ENCODE measurements around the gene DUSP11.
"Not testable (repeated sequence)": the region's sequence is repeated elsewhere in the genome, so short reads cannot be mapped to it uniquely, and the experiment has no call there.

Gene DUSP11

DNA sequence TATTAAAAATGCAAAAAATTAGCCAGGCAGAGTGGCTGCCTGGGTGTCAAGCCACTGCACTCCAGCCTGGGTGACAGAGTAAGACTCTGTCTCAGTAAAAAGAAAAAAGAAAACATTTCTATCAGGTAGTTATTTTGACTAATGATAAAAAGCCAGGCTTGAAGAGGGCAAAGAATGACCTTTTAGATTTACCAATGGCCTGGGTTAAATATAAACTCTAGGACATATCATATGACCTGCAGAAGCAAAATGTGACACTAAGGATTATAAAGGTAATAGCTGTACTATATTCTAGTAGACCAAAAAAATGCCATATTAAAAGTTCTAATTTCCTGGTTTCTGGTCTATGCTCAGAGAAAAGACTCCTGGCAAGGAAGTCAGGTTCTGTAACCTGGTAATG lies 32.7 kb upstream of the DUSP11 start:
- no peak overlapping the region for H3K4me3 Mint-ChIP-seq
- DNase-seq (ENCODE audit: low spot score in 2 of 2), result no peak
- peaks cover 2% of the 10 kb centered on the region for H3K27me3 Mint-ChIP-seq
- H3K36me3 Mint-ChIP-seq, result no peaks in the 10 kb centered on the region
- no peaks in the 10 kb centered on the region for H3K9me3 Mint-ChIP-seq
- H3K4me1 Mint-ChIP-seq, result no peaks in the 10 kb centered on the region
- no peak overlapping the region for H3K27ac Mint-ChIP-seq
- ATAC-seq (ENCODE audit: low read depth), result no peak

DNA sequence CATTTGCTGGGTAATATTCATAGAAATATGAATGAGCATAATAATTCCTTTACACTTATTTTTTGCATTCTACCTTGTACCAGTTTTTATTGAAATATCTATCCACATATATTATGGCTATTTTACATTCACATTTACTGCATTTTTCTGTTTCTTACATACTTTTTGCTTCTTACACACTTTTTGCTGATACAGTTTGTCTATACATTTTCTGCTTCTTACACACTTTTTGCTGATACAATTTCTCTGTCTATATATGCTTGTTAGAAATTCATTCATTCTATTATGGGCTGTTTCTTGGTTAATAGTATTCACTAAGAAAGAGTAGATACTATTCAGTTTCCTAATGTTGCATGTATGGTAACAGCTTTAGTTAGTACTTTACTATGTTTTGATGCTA lies 32.0 kb upstream of the DUSP11 start:
- Mint-ChIP-seq H3K4me1 (no peaks in the 10 kb centered on the region), H3K27me3 (peaks cover 2% of the 10 kb centered on the region), H3K27ac (no peak overlapping the region), H3K4me3 (no peak overlapping the region), H3K9me3 (no peaks in the 10 kb centered on the region), H3K36me3 (no peaks in the 10 kb centered on the region)
- DNase-seq (ENCODE audit: low spot score in 2 of 2), result no peak
- no peak for ATAC-seq (ENCODE audit: low read depth)

DNA sequence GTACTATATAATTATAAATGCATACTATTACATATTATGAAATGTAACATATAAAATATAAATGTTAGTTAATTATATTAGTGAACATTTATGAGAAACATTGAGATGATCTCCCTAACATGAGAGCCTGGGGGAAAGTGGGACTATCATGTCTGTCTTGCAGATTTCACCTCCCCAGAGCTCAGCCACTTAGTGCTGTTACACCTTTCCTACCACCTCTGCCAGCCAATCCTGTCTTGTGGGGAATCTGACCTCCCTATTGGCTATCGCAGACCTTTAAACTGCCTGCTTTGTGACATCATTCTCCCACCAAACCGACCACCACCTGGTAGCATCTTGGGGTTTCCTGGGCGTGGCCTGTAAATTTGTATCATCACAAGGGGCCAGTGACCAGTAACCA lies 4.0 kb upstream of the DUSP11 start, which contains the start of gene C2orf78:
Gene C2orf78 (plus strand): TSS at position 301 of the 400 bp plus-strand sequence. CDS start 127 bp downstream, outside the sequence.
- not testable (repeated sequence) for H3K27ac Mint-ChIP-seq; H3K36me3 Mint-ChIP-seq; DNase-seq (ENCODE audit: low spot score in 2 of 2); H3K4me1 Mint-ChIP-seq; H3K9me3 Mint-ChIP-seq; H3K4me3 Mint-ChIP-seq; H3K27me3 Mint-ChIP-seq; ATAC-seq (ENCODE audit: low read depth)

DNA sequence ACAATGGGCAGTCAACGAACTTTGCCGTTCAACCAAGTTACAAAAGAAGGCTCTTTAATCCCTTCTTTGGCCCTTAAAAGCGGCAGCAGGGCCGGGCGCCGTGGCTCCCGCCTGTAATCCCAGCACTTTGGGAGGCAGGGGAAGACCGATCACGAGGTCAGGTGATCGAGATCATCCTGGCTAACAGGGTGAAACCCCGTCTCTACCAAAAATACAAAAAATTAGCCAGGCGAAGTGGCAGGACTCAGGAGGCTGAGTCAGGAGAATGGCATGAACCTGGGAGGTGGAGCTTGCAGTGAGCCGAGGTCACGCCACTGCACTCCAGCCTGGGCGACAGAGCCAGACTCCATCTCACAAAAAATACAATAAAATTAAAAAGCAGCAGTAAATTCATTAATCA lies 3.5 kb upstream of the DUSP11 start:
- ATAC-seq (ENCODE audit: low read depth); H3K27me3 Mint-ChIP-seq; H3K27ac Mint-ChIP-seq; H3K9me3 Mint-ChIP-seq; DNase-seq (ENCODE audit: low spot score in 2 of 2); H3K4me1 Mint-ChIP-seq; H3K36me3 Mint-ChIP-seq; H3K4me3 Mint-ChIP-seq: not testable (repeated sequence)

DNA sequence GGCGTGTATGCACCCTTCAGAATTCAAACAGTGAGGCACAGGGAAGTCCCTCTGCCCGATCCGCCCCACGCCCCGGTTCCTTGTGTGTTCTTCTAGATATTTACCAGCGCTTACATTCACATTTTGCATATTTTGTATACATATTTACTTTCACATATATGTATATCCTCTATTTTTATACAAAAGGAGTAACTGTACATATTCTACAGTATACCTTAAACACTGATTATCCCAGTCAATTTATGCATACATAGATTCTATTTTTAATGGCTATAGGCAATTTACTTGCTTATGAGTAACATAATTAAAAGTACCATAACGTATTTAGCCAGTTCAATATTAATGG lies 307 bp upstream of the DUSP11 start:
- H3K27ac Mint-ChIP-seq, result peak overlapping the region; percentile 97

DNA sequence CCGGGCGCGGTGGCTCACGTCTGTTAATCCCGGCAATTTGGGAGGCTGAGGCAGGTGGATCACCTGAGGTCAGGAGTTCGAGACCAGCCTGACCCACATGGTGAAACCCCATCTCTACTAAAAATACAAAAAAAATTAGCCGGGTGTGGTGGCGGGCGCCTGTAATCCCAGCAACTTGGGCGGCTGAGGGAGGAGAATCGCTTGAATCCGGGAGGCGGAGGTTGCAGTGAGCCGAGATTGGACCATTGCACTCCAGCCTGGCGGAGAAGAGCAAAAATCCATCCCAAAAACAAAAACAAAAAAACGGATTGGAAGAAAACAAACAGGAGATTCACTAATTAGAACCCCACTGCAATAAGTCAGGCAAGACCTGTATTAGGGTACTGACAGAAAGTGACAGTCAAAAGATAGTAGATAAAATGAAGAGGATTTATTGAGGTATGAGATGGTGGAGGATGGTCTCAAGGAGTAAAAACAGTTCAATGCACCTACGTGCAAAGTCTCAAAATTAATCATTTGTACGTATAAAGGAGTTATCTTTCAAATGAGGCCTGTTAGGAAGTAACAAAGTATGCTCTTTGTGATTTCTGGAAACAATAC lies 936 bp downstream of the DUSP11 start:
- H3K27ac Mint-ChIP-seq, result peak overlapping the region; percentile 97
- H3K36me3 Mint-ChIP-seq, result peaks cover 15% of the 10 kb centered on the region
- not testable (repeated sequence) for H3K9me3 Mint-ChIP-seq; H3K27me3 Mint-ChIP-seq; ATAC-seq (ENCODE audit: low read depth); DNase-seq (ENCODE audit: low spot score in 2 of 2)
- peaks cover 16% of the 10 kb centered on the region for H3K4me1 Mint-ChIP-seq
- peak overlapping the region; percentile 97 for H3K4me3 Mint-ChIP-seq

More for the DNA sequence above, 307 bp upstream of the DUSP11 start:
- Mint-ChIP-seq H3K4me3 (peak overlapping the region; percentile 97), H3K27me3 (peaks cover 2% of the 10 kb centered on the region), H3K4me1 (peaks cover 16% of the 10 kb centered on the region), H3K9me3 (no peaks in the 10 kb centered on the region), H3K36me3 (peaks cover 9% of the 10 kb centered on the region)
- ATAC-seq (ENCODE audit: low read depth) (no peak), DNase-seq (ENCODE audit: low spot score in 2 of 2) (no peak)

DNA sequence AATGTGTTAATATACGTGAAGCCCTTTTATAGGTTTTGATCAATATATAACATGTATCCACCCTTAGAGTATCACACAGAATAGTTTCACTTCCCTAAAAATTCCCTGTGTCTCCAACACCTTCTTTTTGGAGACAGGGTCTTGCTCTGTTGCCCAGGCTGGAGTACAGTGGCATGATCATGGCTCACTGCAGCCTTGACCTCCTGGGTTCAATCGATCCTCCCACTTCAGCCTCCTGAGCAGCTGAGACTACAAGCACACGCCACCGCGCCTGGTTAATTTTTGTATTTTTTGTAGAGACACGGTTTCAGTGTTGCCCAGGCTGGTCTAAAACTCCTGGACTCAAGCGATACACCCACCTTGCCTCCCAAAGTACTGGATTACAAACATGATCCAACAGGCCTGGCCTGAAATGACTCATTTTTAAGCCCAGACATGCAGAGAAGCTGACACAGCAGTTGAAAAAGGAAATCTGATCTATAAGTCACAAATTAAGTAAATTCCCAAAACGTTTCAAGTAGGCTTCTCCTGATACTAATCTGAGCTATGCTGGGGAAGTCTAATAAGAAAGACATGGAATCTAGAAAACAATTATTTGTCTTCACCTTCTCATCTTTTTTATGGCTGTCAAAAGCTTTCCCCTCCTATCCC lies 2.9 kb downstream of the DUSP11 start:
- Mint-ChIP-seq H3K27me3 (no peaks in the 10 kb centered on the region), H3K36me3 (peaks cover 24% of the 10 kb centered on the region), H3K4me1 (peaks cover 16% of the 10 kb centered on the region), H3K9me3 (no peaks in the 10 kb centered on the region), H3K27ac (peak overlapping the region; percentile 35), H3K4me3 (no peak overlapping the region)
- ATAC-seq (ENCODE audit: low read depth) (no peak), DNase-seq (ENCODE audit: low spot score in 2 of 2) (no peak)

DNA sequence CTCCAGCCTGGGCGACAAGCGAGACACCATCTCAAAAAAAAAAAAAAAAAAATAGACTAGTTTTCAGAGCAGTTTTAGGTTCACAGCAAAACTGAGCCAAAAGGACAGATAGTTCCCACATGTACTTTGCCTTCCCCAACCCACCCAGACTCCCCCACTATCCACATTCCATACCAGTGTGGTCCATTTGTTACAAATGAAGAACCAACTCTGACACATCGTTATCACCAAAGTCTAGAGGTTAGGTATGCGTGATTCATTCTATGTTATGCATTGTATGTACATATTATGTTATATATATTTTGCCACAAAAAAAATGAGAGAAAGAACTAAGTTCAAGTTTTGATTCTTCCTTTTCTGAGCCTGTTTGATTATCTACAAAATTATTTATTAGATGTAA lies 3.5 kb downstream of the DUSP11 start:
- no peaks in the 10 kb centered on the region for H3K9me3 Mint-ChIP-seq
- no peak overlapping the region for H3K27ac Mint-ChIP-seq
- no peak for DNase-seq (ENCODE audit: low spot score in 2 of 2)
- H3K36me3 Mint-ChIP-seq, result peaks cover 26% of the 10 kb centered on the region
- H3K27me3 Mint-ChIP-seq, result no peaks in the 10 kb centered on the region
- no peak overlapping the region for H3K4me3 Mint-ChIP-seq
- H3K4me1 Mint-ChIP-seq, result peaks cover 16% of the 10 kb centered on the region
- no peak for ATAC-seq (ENCODE audit: low read depth)

DNA sequence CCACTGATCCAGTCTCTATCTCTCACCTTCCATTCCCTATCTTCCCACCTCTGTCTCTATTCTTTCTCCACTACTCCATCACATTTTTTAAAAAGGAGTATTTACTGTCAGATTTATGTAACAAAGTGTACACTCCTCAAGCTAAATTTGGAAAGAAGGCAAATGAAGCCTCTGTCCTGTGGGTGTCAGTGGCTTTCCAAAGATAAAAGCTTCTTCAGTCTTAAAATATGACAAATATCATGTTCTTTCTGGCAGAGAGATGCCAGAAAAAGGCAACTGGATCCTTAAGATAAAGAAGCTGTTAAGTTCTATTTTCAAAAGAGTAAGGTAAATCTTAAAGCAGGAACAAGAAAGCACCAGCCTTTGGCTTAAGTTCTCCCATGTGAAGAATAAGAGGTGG lies 7.1 kb downstream of the DUSP11 start:
- Mint-ChIP-seq H3K36me3 (peaks cover 42% of the 10 kb centered on the region), H3K4me1 (peaks cover 12% of the 10 kb centered on the region), H3K9me3 (no peaks in the 10 kb centered on the region), H3K4me3 (no peak overlapping the region), H3K27ac (no peak overlapping the region), H3K27me3 (no peaks in the 10 kb centered on the region)
- no peak for ATAC-seq (ENCODE audit: low read depth)
- DNase-seq (ENCODE audit: low spot score in 2 of 2), result no peak

DNA sequence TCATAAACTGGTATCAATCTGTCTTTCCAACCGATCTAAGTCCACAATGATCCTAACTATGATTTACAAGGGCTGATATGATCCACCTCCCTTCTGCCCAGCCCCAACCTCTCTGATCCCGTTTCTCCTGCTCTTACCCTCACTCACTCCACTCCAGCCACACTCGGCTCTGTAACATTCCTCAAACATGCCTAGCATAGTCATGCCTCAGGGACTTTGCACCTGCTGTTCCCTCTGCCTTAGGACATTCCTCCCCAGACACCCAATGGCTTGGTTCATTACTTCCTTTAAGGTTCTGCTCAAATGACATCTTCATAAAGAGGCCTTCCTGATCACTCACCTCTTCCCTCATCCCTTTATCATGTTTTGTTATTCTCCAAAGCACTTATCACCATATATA lies 9.2 kb downstream of the DUSP11 start:
- no peaks in the 10 kb centered on the region for H3K9me3 Mint-ChIP-seq
- no peak overlapping the region for H3K4me3 Mint-ChIP-seq
- DNase-seq (ENCODE audit: low spot score in 2 of 2) (no peak), ATAC-seq (ENCODE audit: low read depth) (no peak)
- peaks cover 12% of the 10 kb centered on the region for H3K4me1 Mint-ChIP-seq
- no peaks in the 10 kb centered on the region for H3K27me3 Mint-ChIP-seq
- H3K36me3 Mint-ChIP-seq, result peaks cover 44% of the 10 kb centered on the region
- H3K27ac Mint-ChIP-seq, result peak overlapping the region; percentile 14

DNA sequence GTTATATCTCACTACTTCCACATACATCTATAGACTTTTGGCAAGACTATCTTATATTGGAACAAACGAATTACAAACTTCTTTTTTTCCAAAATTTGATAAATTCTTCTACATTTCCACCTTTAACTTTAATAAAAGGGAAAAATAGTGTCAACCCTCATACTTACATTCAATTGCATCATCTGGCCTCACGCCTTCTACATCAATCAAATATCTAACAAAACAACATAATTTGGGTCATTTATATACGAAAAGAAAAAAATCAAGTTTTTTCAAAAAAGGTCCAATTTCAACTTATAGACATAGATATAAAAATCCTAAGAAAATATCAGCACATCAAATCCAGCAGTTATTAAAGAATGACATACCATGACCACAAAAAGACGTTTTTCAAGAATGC lies 12.9 kb downstream of the DUSP11 start:
- no peak overlapping the region for H3K27ac Mint-ChIP-seq
- DNase-seq (ENCODE audit: low spot score in 2 of 2) (no peak), ATAC-seq (ENCODE audit: low read depth) (no peak)
- H3K4me3 Mint-ChIP-seq, result no peak overlapping the region
- peaks cover 12% of the 10 kb centered on the region for H3K4me1 Mint-ChIP-seq
- H3K27me3 Mint-ChIP-seq, result no peaks in the 10 kb centered on the region
- peaks cover 39% of the 10 kb centered on the region for H3K36me3 Mint-ChIP-seq
- H3K9me3 Mint-ChIP-seq, result no peaks in the 10 kb centered on the region

DNA sequence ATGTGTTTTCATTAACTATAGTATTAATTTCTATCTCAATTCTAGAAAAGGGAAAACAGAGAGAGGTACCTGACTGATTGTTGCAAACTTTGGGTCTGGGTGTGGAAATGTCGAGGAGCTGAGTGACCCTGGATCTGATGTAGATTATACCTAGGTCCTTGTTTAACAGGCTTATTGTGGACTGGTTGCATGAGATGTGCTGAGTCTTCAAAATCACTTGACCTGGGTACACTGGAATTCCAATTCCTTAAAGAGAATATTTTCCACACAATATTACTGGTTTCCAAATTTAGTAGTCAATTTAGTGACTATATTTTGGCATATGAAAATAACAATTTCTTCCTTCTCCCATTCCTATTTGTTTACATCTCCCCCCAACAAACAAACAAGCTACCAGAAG lies 13.6 kb downstream of the DUSP11 start:
- H3K36me3 Mint-ChIP-seq, result peaks cover 38% of the 10 kb centered on the region

DNA sequence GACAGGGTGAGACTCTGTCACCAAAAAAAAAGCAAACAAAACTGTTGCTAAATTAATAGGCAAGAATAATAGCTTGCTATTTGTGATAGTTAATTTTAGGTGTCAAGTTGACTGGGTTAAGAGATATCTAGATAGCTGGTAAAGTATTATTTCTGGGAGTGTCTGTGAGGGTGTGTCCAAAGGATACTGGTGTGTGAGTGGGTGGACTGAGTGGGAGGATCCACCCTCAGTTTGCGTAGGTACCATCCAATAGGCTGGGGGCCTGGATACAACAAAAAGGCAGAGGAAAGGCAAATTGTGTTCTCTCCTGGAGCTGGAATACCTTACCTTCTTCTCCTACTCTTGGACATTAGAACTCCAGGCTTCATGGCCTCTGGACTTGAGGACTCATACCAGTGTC lies 15.0 kb downstream of the DUSP11 start:
- peaks cover 7% of the 10 kb centered on the region for H3K4me1 Mint-ChIP-seq
- no peaks in the 10 kb centered on the region for H3K9me3 Mint-ChIP-seq
- DNase-seq (ENCODE audit: low spot score in 2 of 2) (no peak), ATAC-seq (ENCODE audit: low read depth) (no peak)
- H3K4me3 Mint-ChIP-seq, result no peak overlapping the region
- no peak overlapping the region for H3K27ac Mint-ChIP-seq
- no peaks in the 10 kb centered on the region for H3K27me3 Mint-ChIP-seq
- H3K36me3 Mint-ChIP-seq, result peaks cover 31% of the 10 kb centered on the region

More for the DNA sequence above, 13.6 kb downstream of the DUSP11 start:
- Mint-ChIP-seq H3K9me3 (no peaks in the 10 kb centered on the region), H3K27me3 (no peaks in the 10 kb centered on the region), H3K4me1 (peaks cover 12% of the 10 kb centered on the region), H3K4me3 (no peak overlapping the region), H3K27ac (no peak overlapping the region)
- DNase-seq (ENCODE audit: low spot score in 2 of 2), result no peak
- no peak for ATAC-seq (ENCODE audit: low read depth)

DNA sequence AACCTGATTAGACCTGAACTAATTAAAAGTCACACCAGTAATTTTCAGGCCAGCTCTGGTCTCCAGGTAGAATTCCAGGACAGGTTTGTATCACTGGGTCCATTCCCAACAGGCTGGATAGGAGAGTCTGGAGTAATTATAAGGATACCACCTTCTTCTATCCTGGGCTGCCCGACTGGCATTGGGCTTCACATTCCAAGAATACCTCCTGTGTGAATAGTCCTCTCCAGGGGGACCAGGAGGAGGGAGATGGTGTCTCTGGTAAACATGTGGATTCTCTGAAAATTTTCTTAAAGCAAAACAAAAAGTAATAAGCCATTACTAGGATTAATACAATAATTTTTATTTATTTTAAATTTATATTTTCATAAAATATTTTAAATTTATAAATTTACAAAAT lies 17.3 kb downstream of the DUSP11 start:
- ATAC-seq (ENCODE audit: low read depth), result no peak
- Mint-ChIP-seq H3K4me1 (peaks cover under 1% of the 10 kb centered on the region), H3K27ac (no peak overlapping the region), H3K36me3 (peaks cover 28% of the 10 kb centered on the region), H3K9me3 (no peaks in the 10 kb centered on the region), H3K4me3 (no peak overlapping the region), H3K27me3 (no peaks in the 10 kb centered on the region)
- DNase-seq (ENCODE audit: low spot score in 2 of 2), result no peak

DNA sequence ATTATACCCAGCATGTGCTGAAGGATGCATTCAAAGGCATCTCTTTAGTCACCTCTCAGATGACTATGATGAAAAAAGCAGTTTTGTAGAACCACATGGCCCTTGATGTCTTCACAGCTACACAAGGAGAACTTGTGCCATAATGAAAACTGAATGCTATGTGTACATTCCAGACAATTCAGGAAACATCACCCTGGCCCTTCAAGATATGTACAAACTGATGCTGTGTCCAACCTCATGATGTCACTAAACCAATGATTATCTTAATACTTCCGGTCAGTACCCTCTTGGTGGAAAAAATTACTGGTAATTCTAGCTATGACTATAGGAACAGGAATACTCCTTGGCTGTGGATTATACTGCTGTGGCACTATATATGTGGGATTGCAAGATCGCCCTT lies 20.0 kb downstream of the DUSP11 start:
- Mint-ChIP-seq H3K27me3 (no peaks in the 10 kb centered on the region), H3K4me3 (no peak overlapping the region), H3K36me3 (peaks cover 15% of the 10 kb centered on the region), H3K4me1 (no peaks in the 10 kb centered on the region), H3K27ac (no peak overlapping the region), H3K9me3 (no peaks in the 10 kb centered on the region)
- DNase-seq (ENCODE audit: low spot score in 2 of 2) (no peak), ATAC-seq (ENCODE audit: low read depth) (no peak)

Measured in memory B cell (primary cell).